ENCODE results near the gene TUBB4B.
A peak's percentile ranks its signal among the peaks of the same experiment; 100 is the strongest.

Gene TUBB4B

DNA sequence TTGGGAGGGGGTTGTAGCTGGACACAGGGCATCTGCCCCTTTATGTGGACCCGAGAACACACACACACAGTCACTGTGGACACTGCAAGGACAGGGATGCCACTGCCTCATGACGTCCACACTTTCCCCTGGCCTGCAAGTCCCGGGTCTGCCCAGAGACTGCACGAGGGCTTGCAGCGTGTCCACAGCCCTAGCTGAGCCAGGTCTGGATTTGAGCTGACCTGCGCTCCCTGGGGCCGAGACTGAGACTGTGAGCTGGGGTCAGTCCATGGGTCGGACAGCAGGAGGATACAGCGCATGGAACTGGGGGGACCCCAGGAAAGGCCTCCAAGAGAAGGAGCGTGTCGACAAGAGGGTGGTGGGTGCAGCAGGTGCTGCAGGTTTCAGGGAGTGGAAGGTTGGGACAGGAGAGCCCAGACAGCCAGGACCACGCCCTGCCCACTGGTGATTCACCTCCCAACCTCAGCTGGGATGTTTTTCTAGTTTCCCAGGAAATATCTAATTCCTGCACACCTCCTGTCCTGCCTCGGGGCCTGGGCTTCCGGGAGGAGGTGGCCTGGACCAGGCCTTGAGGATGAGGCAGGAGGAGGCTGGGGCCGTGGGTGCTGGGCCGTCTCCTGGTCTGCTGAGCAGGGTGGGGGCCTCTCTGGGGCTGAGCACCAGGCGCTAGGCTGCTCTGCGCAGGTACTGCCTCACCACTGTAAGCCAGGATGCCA is 14.6 kb upstream of the TUBB4B start:
- no peak for DNase-seq

DNA sequence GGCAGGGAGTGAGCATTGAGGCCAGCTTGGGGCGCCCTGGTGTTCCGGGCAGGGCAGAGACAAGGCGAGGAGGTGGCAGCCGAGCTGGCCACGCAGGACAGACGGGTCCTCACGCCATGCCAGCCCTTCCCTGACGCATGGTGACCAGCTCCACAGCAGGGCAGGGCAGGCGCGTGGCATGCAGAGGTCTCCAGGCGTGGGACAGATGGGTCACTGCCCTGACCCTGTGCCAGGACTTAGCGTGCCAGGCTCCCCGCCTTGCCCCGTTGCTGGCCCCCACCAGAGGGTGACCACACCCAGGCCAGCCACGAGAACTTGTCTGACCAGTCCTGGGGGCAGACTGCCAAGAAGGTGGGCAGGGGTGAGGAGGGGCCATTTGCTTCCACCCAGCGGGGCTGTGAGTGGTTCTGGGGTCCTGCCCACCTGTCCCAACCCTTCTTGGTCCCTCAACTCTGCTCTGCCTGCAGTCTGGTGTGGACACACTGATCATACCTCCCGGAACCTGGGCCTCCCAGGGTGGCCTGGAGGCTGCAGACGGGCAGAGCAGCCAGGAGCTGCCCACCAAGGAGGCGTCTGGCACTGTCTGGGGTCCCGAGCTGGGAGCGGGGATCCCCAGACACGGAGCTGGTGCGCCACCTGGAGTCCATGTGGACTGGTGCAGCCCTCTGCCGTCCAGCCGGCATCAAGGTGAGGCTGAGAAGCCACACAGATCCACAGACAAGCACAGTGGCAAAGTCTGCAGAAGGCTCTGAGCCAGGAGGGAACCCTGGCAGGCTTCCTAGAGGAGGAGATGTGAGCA is 13.8 kb upstream of the TUBB4B start, which contains the start of gene RNF224:
Gene RNF224 (plus strand): TSS at position 449 of the 799 bp plus-strand sequence. CDS start 834 bp downstream, outside the sequence.
- DNase-seq: peak in 1 of 2 experiments; percentile 30

DNA sequence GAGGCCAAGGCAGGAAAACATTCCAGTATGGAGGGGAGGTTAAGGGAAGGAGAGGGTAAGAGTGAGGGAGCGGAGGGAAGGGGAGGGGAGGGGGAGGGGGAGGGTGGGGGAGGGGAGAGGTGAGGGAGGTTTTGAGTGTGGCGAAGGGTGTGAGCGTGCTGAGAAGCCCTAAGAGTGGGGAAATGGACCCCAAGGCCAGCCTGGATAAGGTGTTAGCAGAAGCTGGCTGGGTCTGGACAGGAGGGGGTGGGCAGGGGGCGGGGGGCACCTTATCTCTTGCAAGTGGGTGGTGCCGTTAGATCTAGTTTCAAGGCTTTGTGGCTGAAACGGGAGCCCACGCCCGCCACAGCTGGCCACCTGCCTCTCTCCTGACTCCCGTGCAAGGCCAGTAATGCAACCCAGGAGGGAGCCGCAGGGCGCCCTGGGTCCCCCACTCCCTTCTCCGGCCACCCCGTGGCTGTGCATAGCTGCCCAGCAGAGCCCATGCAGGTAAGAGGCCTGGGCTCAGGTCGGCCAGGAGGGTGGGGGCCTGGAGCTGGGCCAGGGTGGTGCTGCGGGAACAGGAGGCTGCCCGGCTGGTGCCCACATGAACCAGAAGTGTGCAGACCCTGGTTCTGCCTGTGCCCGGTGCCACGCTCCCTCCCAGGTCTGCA is 13.1 kb upstream of the TUBB4B start:
- no peak for DNase-seq

GRCh38 chr9:137228506-137228967 is 12.6 kb upstream of the TUBB4B start:
- DNase-seq: no peak

DNA sequence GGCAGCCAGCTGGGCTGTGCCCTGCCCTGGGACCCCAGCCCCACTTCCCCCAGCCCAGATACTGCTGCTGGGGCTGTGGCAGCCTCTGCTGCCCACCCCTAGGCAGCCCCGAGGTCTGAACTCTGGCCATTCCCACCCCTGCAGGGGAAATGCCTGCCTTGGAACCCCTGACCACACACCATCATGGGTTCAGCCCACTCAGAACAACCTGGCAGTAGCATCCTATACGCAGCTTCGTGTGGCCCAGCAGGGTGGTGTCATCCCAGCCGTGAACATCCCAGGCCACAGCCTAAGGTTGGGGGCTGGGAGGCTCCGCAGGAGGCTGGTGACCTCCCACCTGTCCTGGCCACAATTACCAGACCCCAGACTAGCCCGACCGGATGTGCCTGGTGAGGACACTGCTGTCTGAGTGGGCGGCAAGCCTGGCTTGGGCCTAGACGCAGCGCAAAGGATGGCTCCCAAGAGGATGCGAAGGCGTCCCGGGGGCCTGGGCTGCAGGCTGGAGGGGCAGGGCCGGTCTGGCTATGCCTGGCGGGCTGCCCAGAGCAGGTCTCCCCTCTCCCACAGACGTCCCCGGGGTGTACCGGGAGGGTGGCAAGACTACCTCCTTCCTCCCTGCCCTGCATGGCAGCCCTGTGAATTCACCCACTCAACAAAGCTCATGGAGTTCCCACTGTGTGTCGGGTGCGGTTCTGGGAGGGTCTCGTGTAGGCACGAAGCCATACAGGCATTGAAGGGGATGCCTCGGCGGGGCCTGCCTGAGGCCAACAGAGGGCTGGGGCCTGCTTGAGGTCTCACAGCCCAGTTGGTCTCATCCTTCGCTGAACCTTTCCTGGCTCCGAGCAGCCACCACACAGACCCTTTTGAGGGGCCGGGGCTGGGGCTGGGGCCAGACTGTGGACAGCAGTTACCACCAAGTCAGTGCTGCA is 11.9 kb upstream of the TUBB4B start:
- no peak for DNase-seq

GRCh38 chr9:137229903-137230704 is 11.0 kb upstream of the TUBB4B start:
- DNase-seq: no peak

GRCh38 chr9:137230705-137231371 is 10.2 kb upstream of the TUBB4B start, which contains the start of gene SLC34A3:
SLC34A3 (plus strand) TSS chr9:137230901; CDS start chr9:137231703, 802 bp downstream.
- DNase-seq: no peak

- no peak for DNase-seq
These were observed 9.6 kb upstream of the TUBB4B start for GRCh38 chr9:137231372-137232039.

GRCh38 chr9:137232101-137232500 is 9.0 kb upstream of the TUBB4B start:
- no peak for DNase-seq

DNA sequence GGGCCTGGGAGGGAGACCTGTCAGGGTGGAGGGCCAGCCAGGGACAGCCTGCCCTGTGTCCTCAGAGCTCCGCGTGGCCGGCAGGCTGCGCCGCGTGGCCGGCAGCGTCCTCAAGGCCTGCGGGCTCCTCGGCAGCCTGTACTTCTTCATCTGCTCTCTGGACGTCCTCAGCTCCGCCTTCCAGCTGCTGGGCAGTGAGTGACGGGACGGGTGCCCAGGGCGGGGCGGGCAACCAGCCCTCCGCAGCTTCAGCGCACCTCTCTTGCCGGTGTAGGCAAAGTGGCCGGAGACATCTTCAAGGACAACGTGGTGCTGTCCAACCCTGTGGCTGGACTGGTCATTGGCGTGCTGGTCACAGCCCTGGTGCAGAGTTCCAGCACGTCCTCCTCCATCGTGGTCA is 8.6 kb upstream of the TUBB4B start:
- no peak for DNase-seq

DNA sequence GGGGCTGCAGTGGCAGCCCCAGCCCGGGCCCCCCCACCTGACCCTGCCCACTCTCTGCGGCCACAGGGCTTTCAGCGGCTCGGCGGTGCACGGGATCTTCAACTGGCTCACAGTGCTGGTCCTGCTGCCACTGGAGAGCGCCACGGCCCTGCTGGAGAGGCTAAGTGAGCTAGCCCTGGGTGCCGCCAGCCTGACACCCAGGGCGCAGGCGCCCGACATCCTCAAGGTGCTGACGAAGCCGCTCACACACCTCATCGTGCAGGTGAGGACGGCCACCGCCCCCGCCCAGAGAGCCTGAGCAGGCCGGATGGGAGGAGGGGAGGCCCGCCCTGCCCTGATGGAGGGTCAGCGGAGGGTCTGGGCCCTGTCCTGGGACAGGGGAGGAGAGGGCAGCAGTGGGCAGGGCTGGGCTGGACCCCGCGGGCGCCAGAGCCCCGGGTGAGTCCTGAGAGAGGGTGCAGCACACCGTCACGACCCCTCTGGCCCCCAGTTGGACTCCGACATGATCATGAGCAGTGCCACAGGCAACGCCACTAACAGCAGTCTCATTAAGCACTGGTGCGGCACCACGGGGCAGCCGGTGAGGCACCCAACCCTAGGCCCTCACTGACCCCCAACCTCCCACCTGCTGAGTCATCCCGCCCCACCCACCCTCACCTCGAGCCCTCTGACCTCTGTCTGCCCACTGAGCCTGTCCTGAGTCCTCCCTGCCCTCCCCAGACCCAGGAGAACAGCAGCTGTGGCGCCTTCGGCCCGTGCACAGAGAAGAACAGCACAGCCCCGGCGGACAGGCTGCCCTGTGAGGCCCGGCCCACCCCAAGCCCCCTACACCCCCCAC is 7.7 kb upstream of the TUBB4B start:
- no peak for DNase-seq

- DNase-seq: no peak
These were observed 6.9 kb upstream of the TUBB4B start for GRCh38 chr9:137234055-137234697.

- no peak for DNase-seq
These were observed 6.2 kb upstream of the TUBB4B start for GRCh38 chr9:137234758-137235423.

GRCh38 chr9:137235424-137236237 is 5.5 kb upstream of the TUBB4B start:
- DNase-seq: no peak

DNA sequence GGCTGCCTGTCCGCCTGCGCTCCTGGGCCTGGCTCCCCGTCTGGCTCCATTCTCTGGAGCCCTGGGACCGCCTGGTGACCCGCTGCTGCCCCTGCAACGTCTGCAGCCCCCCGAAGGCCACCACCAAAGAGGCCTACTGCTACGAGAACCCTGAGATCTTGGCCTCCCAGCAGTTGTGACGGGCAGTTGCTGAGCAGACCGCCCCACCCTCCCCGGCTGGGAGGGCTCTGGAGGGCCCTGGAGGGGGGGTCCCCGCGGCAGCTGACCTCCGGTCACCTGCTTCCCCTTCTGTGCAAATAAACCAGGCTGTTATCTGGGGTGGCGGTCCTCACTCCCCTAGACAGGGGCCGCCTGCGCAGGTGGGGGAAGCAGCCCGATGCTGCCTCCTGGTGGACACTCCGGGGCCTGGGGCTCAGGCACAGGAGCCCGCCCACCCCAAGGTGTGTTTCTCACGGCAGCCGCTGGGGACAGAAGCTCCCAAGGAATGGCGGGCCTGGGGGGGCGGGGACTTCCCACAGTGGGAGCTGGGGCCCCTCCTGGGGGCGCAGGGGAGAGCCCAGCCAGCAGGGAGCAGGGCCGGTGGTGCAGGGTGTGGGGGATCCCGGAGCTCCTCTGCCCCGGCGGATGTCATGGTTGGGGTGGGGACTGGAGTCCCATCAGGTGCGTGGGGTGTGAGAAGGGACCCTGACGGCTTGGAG is 4.7 kb upstream of the TUBB4B start:
- DNase-seq: peak; percentile 41 to 61

GRCh38 chr9:137236936-137237421 is 4.1 kb upstream of the TUBB4B start:
- no peak for DNase-seq
